GM18867 (cell line): ENCODE data around the gene EPM2AIP1.
"Not testable (repeated sequence)": the region's sequence is repeated elsewhere in the genome, so short reads cannot be mapped to it uniquely, and the experiment has no call there.

ENCODE experiments used
- ATAC-seq: cut with Tn5 transposase; IDR thresholded peaks from one replicate; pipeline ENCODE4 v1.9.1; 2021; ENCODE audit warnings: mild to moderate bottlenecking, moderate library complexity; ENCODE audit not compliant: unreplicated experiment

The EPM2AIP1 gene

GRCh38 chr3:36993326-36994283, 674 bp upstream of the EPM2AIP1 start, which contains the start of gene MLH1:
TSS of gene MLH1 (plus strand) at chr3:36993518. CDS start at chr3:36993548, 30 bp downstream.
- peak; percentile 91 for ATAC-seq

- ATAC-seq, result no peak
Measured at GRCh38 chr3:36991923-36992805, 767 bp downstream of the EPM2AIP1 start.

GRCh38 chr3:36991147-36991546, 1.8 kb downstream of the EPM2AIP1 start:
- ATAC-seq, result no peak

GRCh38 chr3:36989568-36989967, 3.4 kb downstream of the EPM2AIP1 start:
- ATAC-seq, result no peak

- ATAC-seq, result no peak
Measured at GRCh38 chr3:36989005-36989404, 3.9 kb downstream of the EPM2AIP1 start.

GRCh38 chr3:36988356-36988755, 4.6 kb downstream of the EPM2AIP1 start:
- no peak for ATAC-seq

GRCh38 chr3:36981006-36981405, 11.9 kb downstream of the EPM2AIP1 start:
- ATAC-seq, result no peak

GRCh38 chr3:36973139-36973538, 19.8 kb downstream of the EPM2AIP1 start:
- ATAC-seq, result no peak

- no peak for ATAC-seq
Measured at GRCh38 chr3:36972163-36972562, 20.8 kb downstream of the EPM2AIP1 start.

- peak; percentile 100 for ATAC-seq
Measured at GRCh38 chr3:36969540-36970432, 23.1 kb downstream of the EPM2AIP1 start.

- no peak for ATAC-seq
Measured at GRCh38 chr3:36969085-36969484, 23.8 kb downstream of the EPM2AIP1 start.

GRCh38 chr3:36965440-36965839, 27.5 kb downstream of the EPM2AIP1 start:
- ATAC-seq, result no peak

- no peak for ATAC-seq
Measured at GRCh38 chr3:36964817-36965216, 28.1 kb downstream of the EPM2AIP1 start.

- no peak for ATAC-seq
Measured at GRCh38 chr3:36964331-36964730, 28.6 kb downstream of the EPM2AIP1 start.

- not testable (repeated sequence) for ATAC-seq
Measured at GRCh38 chr3:36963008-36963407, 29.9 kb downstream of the EPM2AIP1 start.

GRCh38 chr3:36960502-36960901, 32.4 kb downstream of the EPM2AIP1 start:
- ATAC-seq, result no peak

- no peak for ATAC-seq
Measured at GRCh38 chr3:36959821-36960220, 33.1 kb downstream of the EPM2AIP1 start.

GRCh38 chr3:36957862-36958686, 34.9 kb downstream of the EPM2AIP1 start:
- ATAC-seq, result no peak

GRCh38 chr3:36957063-36957462, 35.9 kb downstream of the EPM2AIP1 start:
- ATAC-seq, result no peak

GRCh38 chr3:36956155-36956554, 36.8 kb downstream of the EPM2AIP1 start:
- no peak for ATAC-seq
